Psoas muscle (tissue), 7 donors: ENCODE results near the gene KRTDAP. TPM values are rescaled to one million over a fixed set of nuclear protein-coding genes. Genes with fewer than 3 reads are reported as not detected.

Source experiments
- polyA plus RNA-seq, 3 donors: library from polyadenylated mRNA; stranded (reverse); fragments of 200-250 nt; gene quantifications; one replicate each; pipeline ENCODE4 v1.2.3, GENCODE V29; 2013
- total RNA-seq, 4 donors: library from RNA; stranded (reverse); fragmentation: NEBNext Ultra II Directional in 2 of 4; extraction: Animal tissue kit (Norgen Biotek cat#: 25700) in 2 of 4; gene quantifications; one replicate each; pipeline versions ENCODE4 v1.2.1 to v1.2.4, GENCODE V29; 2021 to 2023
- donor health status: healthy with polysubstance abuse.
- donor health status: DM: no; HTN: no; CAD: no; lungs with moderate emphysema.
- donor health status: Bipolar disorder and iron deficiency.
- donor health status: healthy.
- donor health status: DM: no; HTN: no; CAD: no.
- donor health status: DM: no; HTN: no; CAD: no.
- donor health status: DM: yes; HTN: yes; CAD: no.

Gene KRTDAP
- total and polyA plus RNA-seq, 7 donors: not detected

Other genes starting within 250 kb of the KRTDAP start
- 1 to 10 TPM; 1.8 to 5.2 (median 2.7) TPM for gene LSR, start 241.5 kb downstream of the KRTDAP start, total RNA-seq
- gene LSR, start 241.5 kb downstream of the KRTDAP start, polyA plus RNA-seq: 1 to 10 TPM; 1.7 to 4.4 (median 2.4) TPM
- 100 to 1,000 TPM; 141 to 196 (median 188) TPM for gene USF2, start 221.5 kb downstream of the KRTDAP start, total RNA-seq
- gene USF2, start 221.5 kb downstream of the KRTDAP start, polyA plus RNA-seq: 100 to 1,000 TPM in 2 of 3 donors, 10 to 100 TPM in 1; 94.4 to 179 (median 142) TPM
- gene HAMP, start 207.9 kb downstream of the KRTDAP start, total RNA-seq: under 1 TPM in 2 of 4 donors, not detected in 2; 0.22 to 0.42 TPM
- gene HAMP, start 207.9 kb downstream of the KRTDAP start, polyA plus RNA-seq: not detected
- gene MAG, start 198.3 kb downstream of the KRTDAP start, total RNA-seq: under 1 TPM in 1 of 4 donors, not detected in 3; 0.11 TPM
- under 1 TPM in 2 of 3 donors, not detected in 1; 0.05 to 0.30 TPM for gene MAG, start 198.3 kb downstream of the KRTDAP start, polyA plus RNA-seq
- gene CD22, start 161.3 kb downstream of the KRTDAP start, total RNA-seq: 1 to 10 TPM in 2 of 4 donors, under 1 TPM in 2; 0.15 to 3.2 (median 1.2) TPM
- gene CD22, start 161.3 kb downstream of the KRTDAP start, polyA plus RNA-seq: under 1 TPM; 0.11 to 0.32 (median 0.14) TPM
- gene FFAR1, start 142.6 kb downstream of the KRTDAP start, total RNA-seq: not detected
- not detected for gene FFAR1, start 142.6 kb downstream of the KRTDAP start, polyA plus RNA-seq
- under 1 TPM in 2 of 4 donors, not detected in 2; 0.17 to 0.22 TPM for gene FFAR3, start 132.0 kb downstream of the KRTDAP start, total RNA-seq
- under 1 TPM in 1 of 3 donors, not detected in 2; 0.04 TPM for gene FFAR3, start 132.0 kb downstream of the KRTDAP start, polyA plus RNA-seq
- gene GPR42, start 119.4 kb downstream of the KRTDAP start, total RNA-seq: not detected
- gene GPR42, start 119.4 kb downstream of the KRTDAP start, polyA plus RNA-seq: not detected
- under 1 TPM in 3 of 4 donors, not detected in 1; 0.13 to 0.47 (median 0.41) TPM for gene FFAR2, start 42.2 kb downstream of the KRTDAP start, total RNA-seq
- gene FFAR2, start 42.2 kb downstream of the KRTDAP start, polyA plus RNA-seq: under 1 TPM; 0.07 to 0.16 (median 0.08) TPM
- gene DMKN, start 23.2 kb upstream of the KRTDAP start, total RNA-seq: under 1 TPM in 3 of 4 donors, not detected in 1; 0.44 to 0.63 (median 0.45) TPM
- under 1 TPM; 0.21 to 0.77 (median 0.73) TPM for gene DMKN, start 23.2 kb upstream of the KRTDAP start, polyA plus RNA-seq
- gene SBSN, start 37.8 kb upstream of the KRTDAP start, total RNA-seq: not detected
- under 1 TPM in 1 of 3 donors, not detected in 2; 0.09 TPM for gene SBSN, start 37.8 kb upstream of the KRTDAP start, polyA plus RNA-seq
- gene GAPDHS, start 43.0 kb upstream of the KRTDAP start, total RNA-seq: not detected
- not detected for gene GAPDHS, start 43.0 kb upstream of the KRTDAP start, polyA plus RNA-seq
- gene TMEM147, start 55.2 kb upstream of the KRTDAP start, total RNA-seq: 100 to 1,000 TPM in 1 of 4 donors, 10 to 100 TPM in 3; 77.1 to 103 (median 85.5) TPM
- gene TMEM147, start 55.2 kb upstream of the KRTDAP start, polyA plus RNA-seq: 100 to 1,000 TPM; 143 to 245 (median 202) TPM
- gene ATP4A, start 73.2 kb upstream of the KRTDAP start, total RNA-seq: not detected
- not detected for gene ATP4A, start 73.2 kb upstream of the KRTDAP start, polyA plus RNA-seq
- gene PMIS2, start 95.7 kb upstream of the KRTDAP start, total RNA-seq: not detected
- gene PMIS2, start 95.7 kb upstream of the KRTDAP start, polyA plus RNA-seq: not detected
- 1 to 10 TPM; 2.5 to 6.1 (median 4.8) TPM for gene HAUS5, start 122.3 kb upstream of the KRTDAP start, total RNA-seq
- gene HAUS5, start 122.3 kb upstream of the KRTDAP start, polyA plus RNA-seq: 1 to 10 TPM; 3.3 to 3.9 (median 3.6) TPM
- gene RBM42, start 138.6 kb upstream of the KRTDAP start, total RNA-seq: 10 to 100 TPM; 50.1 to 68.1 (median 59.1) TPM
- 10 to 100 TPM; 53.2 to 69.1 (median 61.1) TPM for gene RBM42, start 138.6 kb upstream of the KRTDAP start, polyA plus RNA-seq
- not detected for gene ETV2, start 151.3 kb upstream of the KRTDAP start, total RNA-seq
- gene ETV2, start 151.3 kb upstream of the KRTDAP start, polyA plus RNA-seq: under 1 TPM; 0.19 to 0.23 (median 0.20) TPM
- 100 to 1,000 TPM; 631 to 878 (median 757) TPM for gene COX6B1, start 157.9 kb upstream of the KRTDAP start, total RNA-seq
- gene COX6B1, start 157.9 kb upstream of the KRTDAP start, polyA plus RNA-seq: 1,000 to 10,000 TPM in 2 of 3 donors, 100 to 1,000 TPM in 1; 912 to 1,724 (median 1,459) TPM
- not detected for gene UPK1A, start 176.1 kb upstream of the KRTDAP start, total RNA-seq
- under 1 TPM; 0.17 to 0.31 (median 0.24) TPM for gene UPK1A, start 176.1 kb upstream of the KRTDAP start, polyA plus RNA-seq
- not detected for gene ZBTB32, start 214.1 kb upstream of the KRTDAP start, total RNA-seq
- under 1 TPM in 2 of 3 donors, not detected in 1; 0.08 to 0.10 TPM for gene ZBTB32, start 214.1 kb upstream of the KRTDAP start, polyA plus RNA-seq
- 10 to 100 TPM; 18.0 to 29.0 (median 23.4) TPM for gene KMT2B, start 227.5 kb upstream of the KRTDAP start, total RNA-seq
- gene KMT2B, start 227.5 kb upstream of the KRTDAP start, polyA plus RNA-seq: 10 to 100 TPM; 13.4 to 20.0 (median 19.2) TPM